HepG2 (cell line): ENCODE data around the gene METAP1. TPM values are rescaled to one million over a fixed set of nuclear protein-coding genes. Genes with fewer than 3 reads are reported as not detected.

Source experiments
- ATAC-seq: fragments of 200-7000 bp; cut with Tn5 transposase; 3 replicates; pipeline ENCODE4 v1.9.1; 2020; ENCODE audit warnings: mild to moderate bottlenecking, moderate library complexity
- BruUV-seq: library from RNA; stranded (reverse); fragments of 400-500 nt; replicated peaks from 2 replicates; lab custom pipeline; 2021; lab: Mats Ljungman, UMichigan
- CTCF ChIA-PET: fragments of 300-600 bp; formaldehyde crosslinking; extraction: SDS; loops from one replicate; lab custom pipeline; 2021; ENCODE audit warnings: low total read pairs, inconsistent platforms, low intra/inter-chr PET ratio; lab: Yijun Ruan, JAX
- POLR2A ChIA-PET: fragments of 350-600 bp; sonication (Branson Sonifier 250); formaldehyde crosslinking; loops from one replicate; lab custom pipeline; 2020; ENCODE audit warnings: antibody characterized with exemption, inconsistent platforms; lab: Yijun Ruan, JAX
- DNase-seq: peaks from one replicate; pipeline ENCODE4 v3.0.0-alpha.2; 2015; ENCODE audit warnings: low spot score
- FAIRE-seq: peaks from 3 replicates; lab custom pipeline; 2011; peaks lifted over from hg19 to GRCh38; lab: Jason Lieb, UNC
- H2AFZ ChIP-seq: one replicate; pipeline ENCODE4 v1.6.1; 2011; ENCODE audit warnings: low read length, inconsistent platforms
- H3K27ac ChIP-seq: fragments of 300-600 bp; 3 replicates; pipeline ENCODE4 v1.8.0; 2011; ENCODE audit warnings: mixed run types, mild to moderate bottlenecking, mixed read lengths, low read length, inconsistent platforms; ENCODE audit not compliant: insufficient read depth; ENCODE audit errors: extremely low read length
- H3K27me3 ChIP-seq, 2 experiments: fragments of 200-600 bp in 1 of 2; 2 replicates in 1 of 2; 3 replicates in 1 of 2; pipeline versions ENCODE4 v1.6.0 to v1.8.0; 2011; ENCODE audit warnings: low read length in 2 of 2, mild to moderate bottlenecking in 2 of 2, moderate library complexity in 2 of 2, inconsistent platforms in 1 of 2; ENCODE audit not compliant: insufficient read depth in 2 of 2, control insufficient read depth in 1 of 2
- H3K36me3 ChIP-seq, 2 experiments: fragments of 200-600 bp in 1 of 2; replicated peaks in 1 of 2; 2 replicates in 1 of 2; 3 replicates in 1 of 2; pipeline versions ENCODE4 v1.5.1 to v1.8.0; 2011; ENCODE audit warnings: low read length in 2 of 2, inconsistent platforms in 1 of 2; ENCODE audit not compliant: insufficient read depth in 2 of 2, control insufficient read depth in 1 of 2
- H3K4me1 ChIP-seq: 2 replicates; pipeline ENCODE4 v1.5.1; 2012; ENCODE audit warnings: low read length, inconsistent platforms; ENCODE audit not compliant: insufficient read depth
- H3K4me2 ChIP-seq: 2 replicates; pipeline ENCODE4 v1.6.0; 2011; ENCODE audit warnings: low read depth, low read length, inconsistent platforms
- H3K4me3 ChIP-seq, 3 experiments: fragments of 200-600 bp in 1 of 3; sonication (generic), shearing (Covaris generic) in 1 of 3; replicated peaks in 1 of 3; 2 replicates each; pipeline ENCODE4 v1.5.1; 2011 to 2016; ENCODE audit warnings: low read length in 3 of 3, inconsistent platforms in 2 of 3, low read depth in 2 of 3, mild to moderate bottlenecking in 2 of 3, control low read depth in 1 of 3, mixed read lengths in 1 of 3; ENCODE audit not compliant: insufficient read depth in 1 of 3
- H3K79me2 ChIP-seq: one replicate; pipeline ENCODE4 v1.6.1; 2011; ENCODE audit warnings: low read length, inconsistent platforms; ENCODE audit not compliant: insufficient read depth
- H3K9ac ChIP-seq: 2 replicates; pipeline ENCODE4 v1.6.0; 2011; ENCODE audit warnings: mild to moderate bottlenecking, low read depth, low read length, inconsistent platforms; ENCODE audit not compliant: insufficient read depth
- H3K9me3 ChIP-seq: 2 replicates; pipeline ENCODE4 v1.5.1; 2012; ENCODE audit warnings: mild to moderate bottlenecking, low read length
- H4K20me1 ChIP-seq: 2 replicates; pipeline ENCODE4 v1.6.0; 2011; ENCODE audit warnings: inconsistent platforms, mild to moderate bottlenecking, low read length, moderate library complexity; ENCODE audit not compliant: insufficient read depth
- FUBP1 ChIP-seq: sonication (generic); formaldehyde crosslinking; IDR thresholded peaks from 2 replicates; pipeline ENCODE4 v1.5.1; 2020; ENCODE audit warnings: missing genetic modification reagents, mild to moderate bottlenecking, borderline replicate concordance
- GTF2F1 ChIP-seq: fragments of 150-350 bp; IDR thresholded peaks from 2 replicates; pipeline ENCODE4 v1.6.1; 2014; ENCODE audit warnings: low read length
- HNRNPUL1 ChIP-seq: fragments of 200-400 bp; formaldehyde crosslinking; IDR thresholded peaks from 2 replicates; pipeline ENCODE4 v1.6.1; 2017; ENCODE audit warnings: low read depth, mild to moderate bottlenecking, low read length, moderate library complexity
- PCBP1 ChIP-seq: fragments of 200-400 bp; formaldehyde crosslinking; IDR thresholded peaks from 2 replicates; pipeline ENCODE4 v1.6.1; 2017; ENCODE audit warnings: mild to moderate bottlenecking, low read depth, low read length, borderline replicate concordance
- SNAPC2 ChIP-seq: sonication (generic); formaldehyde crosslinking; IDR thresholded peaks from 2 replicates; pipeline ENCODE4 v1.8.1; 2022; ENCODE audit warnings: mild to moderate bottlenecking, missing genetic modification reagents
- ZNF788 ChIP-seq: sonication (generic); formaldehyde crosslinking; IDR thresholded peaks from 2 replicates; pipeline ENCODE4 v1.5.0; 2020; ENCODE audit warnings: mild to moderate bottlenecking, missing genetic modification reagents, borderline replicate concordance
- WGBS: methylation state at CpG from one replicate; pipeline ENCODE4 v1.1.6; 2017; ENCODE audit warnings: low lambda C conversion rate; 5-methylcytosine and 5-hydroxymethylcytosine counted together
- in situ Hi-C: cut with HindIII; loops from 2 replicates; pipeline ENCODE4 v1.10.0; 2017; ENCODE audit warnings: low pct_unique_long_range_greater_than_20kb; ENCODE audit not compliant: extremely low pct_ligation_motif_present
- intact Hi-C: fragments of 100-400 bp; cut with micrococcal nuclease; formaldehyde crosslinking; loops from one replicate; pipeline ENCODE4 v1.10.0; 2022; ENCODE audit not compliant: unreplicated experiment
- polyA plus RNA-seq, 8 experiments: library from polyadenylated mRNA; depleted of rRNA in 3 of 8; stranded (reverse) in 7 of 8; unstranded in 1 of 8; fragments of >200 nt; fragmentation: Illumina TruSeq in 4 of 8; extraction: Trizol in 4 of 8; gene quantifications; 2 replicates each; pipeline versions ENCODE4 v1.2.1 to v1.2.3, GENCODE V29; 2011 to 2016; ENCODE audit warnings: low read depth in 4 of 8, missing spikeins in 1 of 8, mixed read lengths in 1 of 8; ENCODE audit not compliant: insufficient read depth in 1 of 8
- total RNA-seq, 5 experiments: library from RNA; depleted of rRNA; stranded (reverse); fragments of >200 nt; fragmentation: Illumina TruSeq; extraction: Trizol; gene quantifications; 2 replicates each; pipeline ENCODE4 v1.2.3, GENCODE V29; 2016; ENCODE audit warnings: low read depth in 1 of 5
- TF ChIP-seq, protein P1 (sequence below): sonication (generic); formaldehyde crosslinking; IDR thresholded peaks from 2 replicates; pipeline ENCODE4 v1.8.0; 2022; ENCODE audit warnings: mild to moderate bottlenecking, missing genetic modification reagents, moderate library complexity
- TF ChIP-seq, protein P2 (sequence below), 2 experiments: sonication (generic) in 1 of 2; formaldehyde crosslinking in 1 of 2; IDR thresholded peaks; 2 replicates each; pipeline versions ENCODE4 v1.4.0 to v1.6.1; 2018 to 2020; ENCODE audit warnings: missing genetic modification reagents in 2 of 2, borderline replicate concordance in 1 of 2, low read depth in 1 of 2, mild to moderate bottlenecking in 1 of 2, missing biosample characterization in 1 of 2

Gene METAP1
- total and polyA plus RNA-seq, 2 of the 13 experiments (the other 11 are each of a cell fraction or from before 2014, with no cell fraction given): 44.9 to 53.5 TPM

DNA sequence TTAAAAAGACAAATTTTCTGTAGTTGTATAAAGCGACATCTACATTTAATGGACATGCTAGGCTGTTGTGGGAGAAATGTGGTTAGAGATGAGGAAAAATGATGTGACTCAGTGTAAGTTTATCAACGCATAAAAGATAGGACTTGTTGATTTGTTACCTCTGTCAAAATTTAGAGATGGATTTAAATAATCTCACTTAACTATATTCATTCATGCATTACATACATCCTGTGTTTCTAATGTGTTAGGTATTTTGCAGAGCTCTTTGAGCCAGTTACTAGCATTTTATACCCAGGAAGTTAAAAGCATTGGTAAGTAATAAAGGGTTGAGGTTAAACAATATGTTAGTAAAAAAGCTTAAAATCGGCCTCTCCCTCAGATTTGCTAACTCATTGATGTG lies 34.3 kb downstream of the METAP1 start (continued):
- TF ChIP-seq GTF2F1: no peak
- TF ChIP-seq, protein P1, sequence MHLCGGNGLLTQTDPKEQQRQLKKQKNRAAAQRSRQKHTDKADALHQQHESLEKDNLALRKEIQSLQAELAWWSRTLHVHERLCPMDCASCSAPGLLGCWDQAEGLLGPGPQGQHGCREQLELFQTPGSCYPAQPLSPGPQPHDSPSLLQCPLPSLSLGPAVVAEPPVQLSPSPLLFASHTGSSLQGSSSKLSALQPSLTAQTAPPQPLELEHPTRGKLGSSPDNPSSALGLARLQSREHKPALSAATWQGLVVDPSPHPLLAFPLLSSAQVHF (CRISPR knock-in tag): no peak
- no peak for TF ChIP-seq FUBP1 (CRISPR knock-in tag)

- POLR2A ChIA-PET: no interaction called here
- Histone ChIP-seq H4K20me1 (no peaks in the 10 kb centered on the region; the same call in 1 of the 2 replicates), H3K4me2 (no peak overlapping the region), H3K4me1 (peaks cover 28% of the 10 kb centered on the region), H3K9ac (no peak overlapping the region), H3K79me2 (peaks cover 38% of the 10 kb centered on the region), H3K27ac (no peak overlapping the region), H3K36me3 (peaks cover 4 to 18% of the 10 kb centered on the region in 2 experiments), H3K4me3 (no peak overlapping the region), H2AFZ (no peak overlapping the region), H3K27me3 (no peaks in the 10 kb centered on the region), H3K9me3 (peaks cover 5% of the 10 kb centered on the region; the same call in 1 of the 2 replicates)
- DNase-seq: no peak
- in situ Hi-C loops (no loop called here), intact Hi-C loops (no loop called here)
- WGBS: 95% methylated on average over 4 of the region's 4 CpGs
- no TSS peak for BruUV-seq
- TF ChIP-seq HNRNPUL1: no peak
- TF ChIP-seq, protein P2, sequence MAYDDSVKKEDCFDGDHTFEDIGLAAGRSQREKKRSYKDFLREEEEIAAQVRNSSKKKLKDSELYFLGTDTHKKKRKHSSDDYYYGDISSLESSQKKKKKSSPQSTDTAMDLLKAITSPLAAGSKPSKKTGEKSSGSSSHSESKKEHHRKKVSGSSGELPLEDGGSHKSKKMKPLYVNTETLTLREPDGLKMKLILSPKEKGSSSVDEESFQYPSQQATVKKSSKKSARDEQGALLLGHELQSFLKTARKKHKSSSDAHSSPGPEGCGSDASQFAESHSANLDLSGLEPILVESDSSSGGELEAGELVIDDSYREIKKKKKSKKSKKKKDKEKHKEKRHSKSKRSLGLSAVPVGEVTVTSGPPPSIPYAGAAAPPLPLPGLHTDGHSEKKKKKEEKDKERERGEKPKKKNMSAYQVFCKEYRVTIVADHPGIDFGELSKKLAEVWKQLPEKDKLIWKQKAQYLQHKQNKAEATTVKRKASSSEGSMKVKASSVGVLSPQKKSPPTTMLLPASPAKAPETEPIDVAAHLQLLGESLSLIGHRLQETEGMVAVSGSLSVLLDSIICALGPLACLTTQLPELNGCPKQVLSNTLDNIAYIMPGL (CRISPR knock-in tag; IDR thresholded peaks at IDR 0.05; ENCODE audit: borderline replicate concordance in 1 of 2, low read depth in 1 of 2): no peak
- TF ChIP-seq SNAPC2 (CRISPR knock-in tag): no peak
- TF ChIP-seq ZNF788 (CRISPR knock-in tag): no peak
- TF ChIP-seq PCBP1: no peak
- CTCF ChIA-PET: no interaction called here
- ATAC-seq: no peak
- FAIRE-seq: no peak
These were observed 38.4 kb downstream of the METAP1 start for GRCh38 chr4:99033956-99034355.
